ENCODE data around the gene ZNF415. TPM values are rescaled to one million over a fixed set of nuclear protein-coding genes. Genes with fewer than 3 reads are reported as not detected.
"Not testable (repeated sequence)": the region's sequence is repeated elsewhere in the genome, so short reads cannot be mapped to it uniquely, and the experiment has no call there.

Gene ZNF415
- total RNA-seq, 1 donor from 2014 or later: 5.8 TPM

DNA sequence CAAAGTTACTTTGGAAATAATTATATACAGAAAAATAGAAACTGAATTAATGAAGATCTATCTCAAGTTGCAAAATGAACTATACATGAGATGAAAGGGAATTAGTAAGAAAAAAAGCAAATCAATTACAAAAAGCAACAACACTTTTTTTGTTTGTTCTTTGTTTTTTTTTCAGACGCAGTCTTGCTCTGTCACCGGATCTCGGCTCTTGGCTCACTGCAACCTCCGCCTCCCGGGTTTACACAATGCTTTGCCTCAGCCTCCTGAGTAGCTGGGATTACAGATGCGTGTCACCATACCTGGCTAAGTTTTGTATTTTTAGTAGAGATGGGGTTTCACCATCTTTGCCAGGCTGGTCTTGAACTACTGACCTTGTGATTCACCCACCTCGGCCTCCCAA is 2.2 kb downstream of the ZNF415 start:
- ATAC-seq (ENCODE audit: low read depth): no peak
- CTCF ChIA-PET: no interaction called here
- no peaks in the 10 kb centered on the region for H3K27me3 Mint-ChIP-seq
- H3K36me3 Mint-ChIP-seq (ENCODE audit: low read depth): peaks cover 16% of the 10 kb centered on the region
- intact Hi-C loops (cut with micrococcal nuclease): no loop called here
- no peak for DNase-seq
- H3K27ac Mint-ChIP-seq: no peak overlapping the region
- no peak overlapping the region for H3K4me3 Mint-ChIP-seq
- H3K4me1 Mint-ChIP-seq: peaks cover 16% of the 10 kb centered on the region
- POLR2A ChIA-PET: no interaction called here
- H3K9me3 Mint-ChIP-seq: peaks cover 7% of the 10 kb centered on the region
- TF ChIP-seq CTCF (IDR thresholded peaks at IDR 0.05): no peak

GRCh38 chr19:53126733-53127526 is 5.8 kb downstream of the ZNF415 start:
- H3K4me1 Mint-ChIP-seq; ATAC-seq (ENCODE audit: low read depth); H3K9me3 Mint-ChIP-seq; H3K27ac Mint-ChIP-seq; DNase-seq; H3K27me3 Mint-ChIP-seq; CTCF ChIA-PET; intact Hi-C loops (cut with micrococcal nuclease); H3K4me3 Mint-ChIP-seq: not testable (repeated sequence)
- peaks cover 16% of the 10 kb centered on the region for H3K36me3 Mint-ChIP-seq (ENCODE audit: low read depth)
- POLR2A ChIA-PET: interaction anchor here (0.7 kb wide), 1 partner anchor 31 kb away, joined by 4 read pairs; no protein-coding TSS in a partner anchor

DNA sequence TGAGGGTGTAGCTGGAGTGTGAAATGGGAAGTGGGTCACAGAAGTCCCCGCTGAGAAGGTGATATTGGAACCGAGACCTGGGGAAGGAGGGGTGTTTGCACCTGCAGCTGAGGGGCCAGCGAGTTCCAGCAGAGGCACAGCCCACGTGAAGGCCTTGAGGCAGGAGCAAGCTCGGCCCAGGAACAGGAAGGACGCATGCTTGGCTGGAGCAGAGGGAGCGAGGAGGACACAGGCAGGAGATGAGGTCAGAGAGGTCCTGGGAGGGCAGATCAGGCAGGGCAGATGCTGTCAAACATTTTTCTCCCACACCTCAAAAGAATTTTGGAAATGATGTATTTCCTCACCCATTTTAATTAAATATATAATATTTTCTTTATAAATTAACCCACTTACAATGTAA is 9.3 kb downstream of the ZNF415 start:
- Mint-ChIP-seq H3K27me3 (no peaks in the 10 kb centered on the region), H3K36me3 (ENCODE audit: low read depth) (peaks cover 21% of the 10 kb centered on the region), H3K4me1 (no peaks in the 10 kb centered on the region), H3K27ac (no peak overlapping the region), H3K4me3 (no peak overlapping the region), H3K9me3 (peaks cover 9% of the 10 kb centered on the region)
- intact Hi-C loops (cut with micrococcal nuclease): no loop called here
- ATAC-seq (ENCODE audit: low read depth): no peak
- ChIA-PET POLR2A (no interaction called here), CTCF (no interaction called here)
- no peak for TF ChIP-seq CTCF (IDR thresholded peaks at IDR 0.05)
- DNase-seq: no peak

DNA sequence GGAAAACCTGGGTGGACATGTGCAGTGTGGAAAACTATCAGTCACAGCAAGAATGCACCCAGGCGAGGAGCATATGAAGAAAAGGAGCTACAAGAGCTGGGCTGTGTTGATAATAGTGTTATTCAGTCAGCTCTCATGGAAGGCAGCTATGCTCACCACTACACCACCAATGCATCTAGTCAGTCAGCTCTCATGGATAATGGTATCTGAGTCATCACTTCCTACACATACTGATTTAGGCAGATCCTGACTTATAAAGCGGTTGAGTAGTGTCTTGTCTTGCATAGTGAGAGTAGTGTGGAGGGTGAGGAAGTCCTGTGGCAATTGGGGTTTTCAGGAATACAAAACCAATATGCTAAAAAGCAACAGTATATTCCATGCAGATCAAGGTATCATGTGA is 20.4 kb downstream of the ZNF415 start:
- intact Hi-C loops (cut with micrococcal nuclease): no loop called here
- ATAC-seq (ENCODE audit: low read depth) (no peak), DNase-seq (no peak)
- H3K4me1 Mint-ChIP-seq: no peaks in the 10 kb centered on the region
- CTCF ChIA-PET: no interaction called here
- H3K36me3 Mint-ChIP-seq (ENCODE audit: low read depth): peaks cover 74% of the 10 kb centered on the region
- H3K9me3 Mint-ChIP-seq: peaks cover 35% of the 10 kb centered on the region
- no peak for TF ChIP-seq CTCF (IDR thresholded peaks at IDR 0.05)
- no peak overlapping the region for H3K4me3 Mint-ChIP-seq
- H3K27ac Mint-ChIP-seq: no peak overlapping the region
- no peaks in the 10 kb centered on the region for H3K27me3 Mint-ChIP-seq
- POLR2A ChIA-PET: no interaction called here

- ChIA-PET POLR2A (no interaction called here), CTCF (no interaction called here)
- Mint-ChIP-seq H3K9me3 (peaks cover 19% of the 10 kb centered on the region), H3K27ac (no peak overlapping the region), H3K27me3 (no peaks in the 10 kb centered on the region), H3K4me1 (no peaks in the 10 kb centered on the region), H3K36me3 (ENCODE audit: low read depth) (peaks cover 48% of the 10 kb centered on the region), H3K4me3 (no peak overlapping the region)
- DNase-seq: no peak
- TF ChIP-seq CTCF (IDR thresholded peaks at IDR 0.05): no peak
- no peak for ATAC-seq (ENCODE audit: low read depth)
- intact Hi-C loops (cut with micrococcal nuclease): loop anchor here (10.0 kb wide), 1 partner anchor 145 kb away; the partner anchor contains the start of genes VN1R2 and ZNF677
These were observed 23.2 kb downstream of the ZNF415 start for GRCh38 chr19:53109527-53109926.
